Right lobe of liver (tissue), 4 donors: Measurements from ENCODE around the gene ARHGAP20.

Experiments used
- CTCF ChIP-seq, 4 donors: fragments of 200-600 bp in 3 of 4; fragments of 450-650 bp in 1 of 4; IDR thresholded peaks; one replicate each; pipeline versions ENCODE4 v1.5.1 to v1.8.0; 2016 to 2022; ENCODE audit warnings: antibody characterized with exemption in 4 of 4, mild to moderate bottlenecking in 2 of 4
- POLR2A ChIP-seq: fragments of 450-650 bp; IDR thresholded peaks from one replicate; pipeline ENCODE4 v1.6.1; 2017; ENCODE audit warnings: antibody characterized with exemption, mild to moderate bottlenecking
- donor health status: DM: no; HTN: no; CAD: no.
- donor health status: DM: no; HTN: no; CAD: no.
- donor health status: DM: no; HTN: yes; CAD: no.

DNA sequence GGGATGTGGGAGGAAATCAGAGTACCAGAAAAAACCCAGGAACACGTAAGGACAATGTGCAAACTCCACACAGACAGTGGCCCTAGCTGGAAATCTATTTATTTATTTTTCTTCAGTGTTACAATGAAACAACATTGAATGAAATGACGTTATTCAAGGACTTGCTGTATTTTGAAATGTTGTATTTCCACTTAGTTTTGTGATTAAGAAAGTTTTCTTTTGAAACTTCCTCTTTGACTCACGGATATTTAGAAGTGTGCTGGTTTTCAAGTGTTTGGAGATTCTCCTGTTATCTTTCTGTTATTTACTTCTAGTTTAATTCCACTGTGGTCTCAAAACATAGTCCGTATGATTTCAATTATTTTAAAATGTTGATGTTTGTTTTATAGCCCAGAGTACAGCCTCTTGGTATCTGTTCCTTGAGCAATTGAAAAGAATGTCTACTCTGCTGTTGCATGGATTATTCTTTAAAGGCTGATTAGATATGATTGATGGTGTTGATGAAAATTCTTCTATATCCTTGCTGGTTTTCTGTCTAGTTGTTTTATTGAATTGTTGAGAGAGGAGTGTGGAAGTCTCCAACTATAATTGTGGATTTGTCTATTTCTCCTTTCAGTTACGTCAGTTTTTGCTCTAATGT is 141.0 kb downstream of the ARHGAP20 start:
- TF ChIP-seq CTCF (IDR thresholded peaks at IDR 0.05) (no peak), POLR2A (no peak)
